Activated naive CD4-positive, alpha-beta T cell treated with anti-CD3 and anti-CD28 coated beads, Interleukin-2, amount 50 U/mL, for 16 hours (primary cell): ENCODE data around the gene TSBP1.
"Not testable (repeated sequence)": the region's sequence is repeated elsewhere in the genome, so short reads cannot be mapped to it uniquely, and the experiment has no call there.

Experiments
- DNase-seq: peaks from one replicate; pipeline ENCODE4 v3.0.0-alpha.2; 2020

The TSBP1 gene

GRCh38 chr6:32371229-32371628 lies 474 bp downstream of the TSBP1 start:
- no peak for DNase-seq

DNA sequence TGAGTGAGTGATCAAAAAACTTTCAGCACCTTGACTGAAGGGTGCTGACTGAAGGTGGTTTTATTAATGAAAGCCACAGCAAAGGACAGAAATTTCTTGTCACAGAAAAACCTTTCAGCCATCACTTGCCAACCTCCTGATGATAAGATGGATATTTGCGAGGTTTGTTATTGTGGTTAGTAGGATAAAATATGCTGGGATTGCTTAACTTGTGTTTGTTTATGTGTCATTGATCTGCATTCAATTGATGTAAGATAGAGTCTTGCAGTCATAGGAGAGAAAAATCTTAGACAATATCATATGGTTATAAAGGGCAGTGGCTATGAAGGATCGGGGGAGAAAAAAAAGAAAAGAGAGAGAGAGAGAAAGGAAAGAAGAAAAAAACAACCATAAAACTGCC lies 1.2 kb downstream of the TSBP1 start:
- no peak for DNase-seq

- no peak for DNase-seq
Observed at GRCh38 chr6:32369660-32370059, 2.0 kb downstream of the TSBP1 start.

DNA sequence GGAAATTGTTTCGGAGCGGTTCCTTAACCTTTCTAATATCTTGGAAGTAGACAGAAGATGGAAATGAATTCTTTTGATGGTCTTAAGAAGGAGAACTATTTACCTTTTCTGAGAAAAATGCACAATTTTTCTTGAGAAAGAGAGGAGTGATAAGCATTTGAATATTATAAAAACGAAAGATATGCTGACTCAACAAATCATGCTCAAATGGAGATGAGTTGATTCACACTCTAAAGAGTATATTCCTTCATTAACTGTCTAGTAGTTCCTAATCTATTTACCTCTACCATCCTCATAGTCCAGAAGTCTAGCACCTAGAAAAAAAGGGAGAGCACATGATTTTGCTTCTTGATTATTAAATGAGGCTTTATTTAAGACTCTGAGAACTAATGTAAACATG lies 4.1 kb downstream of the TSBP1 start:
- DNase-seq: no peak

- not testable (repeated sequence) for DNase-seq
Observed at GRCh38 chr6:32359225-32359624, 12.5 kb downstream of the TSBP1 start.

GRCh38 chr6:32358548-32358947 lies 13.2 kb downstream of the TSBP1 start:
- not testable (repeated sequence) for DNase-seq

GRCh38 chr6:32355018-32355417 lies 16.7 kb downstream of the TSBP1 start:
- no peak for DNase-seq

- no peak for DNase-seq
Observed at GRCh38 chr6:32353348-32353747, 18.4 kb downstream of the TSBP1 start.

GRCh38 chr6:32340242-32340641 lies 31.5 kb downstream of the TSBP1 start:
- DNase-seq: no peak

GRCh38 chr6:32337186-32337805 lies 34.4 kb downstream of the TSBP1 start:
- DNase-seq: no peak

- DNase-seq: no peak
Observed at GRCh38 chr6:32332433-32332832, 39.3 kb downstream of the TSBP1 start.

GRCh38 chr6:32329141-32329540 lies 42.6 kb downstream of the TSBP1 start:
- no peak for DNase-seq

DNA sequence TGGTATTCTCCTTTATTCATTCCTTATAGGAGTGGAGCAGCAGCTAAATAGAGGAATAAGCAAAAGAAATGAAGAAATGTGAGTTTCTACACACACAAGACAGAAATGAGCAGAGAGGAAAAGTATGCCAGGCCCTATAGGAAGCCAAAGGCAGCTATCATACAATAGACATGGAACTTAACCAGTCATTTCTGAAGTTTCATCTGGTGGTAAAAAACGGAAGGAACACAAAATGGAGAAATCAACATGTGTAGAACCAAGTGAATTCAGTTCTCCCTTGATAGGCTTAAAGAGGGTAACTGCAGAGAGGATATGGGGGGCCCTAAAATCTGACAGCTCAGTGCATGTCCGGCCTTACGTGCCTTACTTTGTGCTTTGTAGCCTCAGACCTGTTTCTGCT lies 44.6 kb downstream of the TSBP1 start:
- DNase-seq: no peak

DNA sequence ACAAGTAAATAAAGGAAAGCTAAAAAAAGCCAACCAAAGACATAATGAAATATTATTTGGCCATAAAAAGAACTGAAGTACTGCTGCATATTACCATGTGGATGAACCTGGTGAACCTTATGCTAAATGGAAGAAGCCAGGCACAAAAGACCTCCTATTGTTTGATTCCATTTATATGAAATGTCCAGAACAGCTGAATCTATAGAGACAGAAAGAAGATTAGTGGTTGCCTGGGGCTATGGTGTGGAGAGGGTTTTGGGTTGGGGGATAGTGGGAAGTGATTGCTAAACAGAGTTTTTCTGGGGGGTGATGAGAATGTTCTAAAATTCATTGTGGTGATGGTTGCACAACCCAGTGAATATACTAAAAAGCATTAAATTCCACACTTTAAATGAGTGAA lies 53.2 kb downstream of the TSBP1 start:
- DNase-seq: no peak

- no peak for DNase-seq
Observed at GRCh38 chr6:32317541-32317940, 54.2 kb downstream of the TSBP1 start.

- DNase-seq: no peak
Observed at GRCh38 chr6:32313964-32314363, 57.7 kb downstream of the TSBP1 start.

- no peak for DNase-seq
Observed at GRCh38 chr6:32298632-32299336, 72.9 kb downstream of the TSBP1 start.

DNA sequence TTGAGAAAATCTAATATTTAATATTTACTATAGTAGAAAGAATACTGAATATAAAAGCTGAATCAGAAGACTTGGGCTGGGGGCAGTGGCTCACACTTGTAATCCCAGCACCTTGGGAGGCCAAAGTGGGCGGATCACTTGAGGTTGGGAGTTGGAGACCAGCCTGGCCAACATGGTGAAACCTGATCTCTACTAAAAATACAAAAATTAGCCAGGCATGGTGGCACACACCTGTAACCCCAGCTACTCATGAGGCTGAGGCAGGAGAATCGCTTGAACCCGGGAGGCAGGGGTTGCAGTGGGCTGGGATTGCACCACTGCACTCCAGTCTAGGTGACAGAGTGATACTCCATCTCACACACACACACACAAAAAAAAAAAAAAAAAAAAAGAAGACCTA lies 76.7 kb downstream of the TSBP1 start:
- not testable (repeated sequence) for DNase-seq

DNA sequence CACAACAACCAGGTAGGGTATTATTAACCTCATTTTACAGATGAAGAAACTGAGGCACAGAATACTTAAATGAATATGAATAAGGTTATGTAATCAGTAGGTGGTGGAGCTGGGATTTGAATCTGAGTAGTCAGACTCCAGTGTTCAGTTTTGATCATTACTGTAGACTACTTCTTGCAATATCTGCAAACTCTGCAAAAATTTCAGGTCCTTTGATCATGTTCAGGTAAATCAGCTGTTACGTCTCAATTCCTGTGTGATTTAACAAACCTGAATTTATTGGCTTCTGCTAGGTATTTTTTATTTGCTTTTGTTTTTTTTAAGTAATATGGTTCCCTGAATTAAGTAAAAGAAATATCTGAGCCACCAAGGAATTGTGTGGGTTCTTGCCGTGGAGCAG lies 77.1 kb downstream of the TSBP1 start:
- DNase-seq: no peak

DNA sequence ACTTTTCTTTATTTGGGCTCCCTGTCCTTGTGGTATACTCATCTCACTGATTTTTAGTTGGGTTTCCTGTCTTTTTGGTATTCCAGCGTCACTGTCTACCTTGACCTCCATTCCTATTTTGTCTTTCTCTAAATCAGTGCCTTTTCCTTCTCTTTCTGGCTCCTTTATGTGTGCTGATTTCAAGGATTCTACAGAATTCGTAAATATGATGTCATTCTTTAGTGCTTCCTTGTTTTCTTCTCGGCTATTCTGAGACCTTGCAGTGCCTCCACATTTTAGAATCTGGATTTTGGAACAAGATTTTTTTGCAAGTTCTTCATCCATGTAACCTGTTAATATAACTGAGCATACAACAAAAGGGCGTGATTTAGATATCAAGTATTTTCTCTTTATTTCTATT lies 78.0 kb downstream of the TSBP1 start:
- no peak for DNase-seq

DNA sequence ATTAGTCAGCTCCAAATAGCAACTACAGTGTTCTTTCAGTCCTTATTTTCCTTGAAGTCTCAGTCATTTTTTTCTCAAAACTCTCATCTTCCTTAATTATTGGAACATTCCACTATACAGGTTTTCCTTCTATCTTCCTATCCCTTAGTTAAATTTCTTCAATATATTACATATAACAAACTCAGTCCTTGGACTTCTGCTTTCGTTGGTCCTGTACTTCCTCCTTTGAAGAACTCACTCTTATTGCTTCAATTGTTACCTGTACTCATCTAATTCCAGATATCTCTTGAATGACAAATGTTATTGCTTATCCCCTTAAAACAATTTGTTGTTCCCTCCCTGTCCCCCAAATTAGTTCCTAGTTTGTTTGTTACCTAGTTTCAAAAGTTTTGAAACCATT lies 80.2 kb downstream of the TSBP1 start:
- DNase-seq: no peak

- DNase-seq: no peak
Observed at GRCh38 chr6:32290886-32291450, 80.7 kb downstream of the TSBP1 start.

DNA sequence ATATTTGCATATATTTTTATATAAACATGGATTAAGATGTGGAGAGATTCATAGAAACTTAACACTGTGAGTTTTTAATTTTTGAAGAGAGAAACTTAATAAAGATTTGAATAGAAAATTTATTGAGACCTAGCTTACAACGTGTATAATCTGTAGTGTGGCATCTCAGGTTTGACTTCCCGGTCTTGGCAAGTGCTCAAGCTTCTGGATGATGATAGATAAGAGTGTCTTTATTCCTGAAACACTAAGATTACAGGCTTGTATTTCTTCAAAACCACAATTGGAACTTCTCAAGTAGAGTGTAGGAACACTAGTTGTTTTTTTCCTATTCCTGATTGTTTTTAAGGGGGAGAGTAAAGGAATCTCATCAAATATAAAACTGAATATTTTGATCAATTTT lies 83.3 kb downstream of the TSBP1 start:
- no peak for DNase-seq

GRCh38 chr6:32273801-32274577 lies 97.7 kb downstream of the TSBP1 start:
- not testable (repeated sequence) for DNase-seq
